Neural cell (in vitro differentiated cells): ENCODE results near the gene DOK1.

ENCODE experiments used
- EP300 ChIP-seq: fragments of 450-650 bp; conservative IDR thresholded peaks from 2 replicates; pipeline ENCODE4 v1.6.1; 2014; ENCODE audit warnings: antibody characterized with exemption, mild to moderate bottlenecking, moderate library complexity; ENCODE audit not compliant: poor library complexity, severe bottlenecking
- EZH2 ChIP-seq: fragments of 200-600, 300-800 bp; shearing (Covaris generic), sonication (generic); IDR thresholded peaks from 2 replicates; pipeline ENCODE4 v1.6.1; 2014; ENCODE audit warnings: antibody characterized with exemption, low read length, borderline replicate concordance, mild to moderate bottlenecking; ENCODE audit not compliant: insufficient read depth, poor library complexity, severe bottlenecking
- POLR2AphosphoS5 ChIP-seq: IDR thresholded peaks from 2 replicates; pipeline ENCODE4 v1.6.1; 2012
- TF ChIP-seq, protein P1 (sequence below): fragments of 450-650 bp; IDR thresholded peaks from 2 replicates; pipeline ENCODE4 v1.5.1; 2014; ENCODE audit warnings: antibody characterized with exemption, mild to moderate bottlenecking, moderate library complexity; ENCODE audit not compliant: poor library complexity, severe bottlenecking

DNA sequence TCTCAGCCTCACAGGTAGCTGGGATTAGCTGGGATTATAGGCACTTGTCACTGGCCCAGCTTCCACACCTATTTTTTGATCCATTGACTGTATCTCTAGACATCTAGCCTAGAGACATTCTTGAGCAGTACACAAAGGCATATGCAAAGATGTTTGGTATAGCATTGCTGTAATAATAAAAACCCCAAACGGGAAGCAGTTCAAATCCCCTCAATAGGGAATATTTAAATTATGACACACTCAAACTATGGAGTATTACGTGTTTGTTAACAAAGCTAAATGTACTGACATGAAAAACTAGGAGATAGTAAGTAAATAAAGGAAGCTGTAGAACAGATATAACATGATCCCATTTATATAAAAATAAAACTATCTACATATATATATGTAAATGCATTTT, 27.7 kb downstream of the DOK1 start:
- TF ChIP-seq, protein P1, sequence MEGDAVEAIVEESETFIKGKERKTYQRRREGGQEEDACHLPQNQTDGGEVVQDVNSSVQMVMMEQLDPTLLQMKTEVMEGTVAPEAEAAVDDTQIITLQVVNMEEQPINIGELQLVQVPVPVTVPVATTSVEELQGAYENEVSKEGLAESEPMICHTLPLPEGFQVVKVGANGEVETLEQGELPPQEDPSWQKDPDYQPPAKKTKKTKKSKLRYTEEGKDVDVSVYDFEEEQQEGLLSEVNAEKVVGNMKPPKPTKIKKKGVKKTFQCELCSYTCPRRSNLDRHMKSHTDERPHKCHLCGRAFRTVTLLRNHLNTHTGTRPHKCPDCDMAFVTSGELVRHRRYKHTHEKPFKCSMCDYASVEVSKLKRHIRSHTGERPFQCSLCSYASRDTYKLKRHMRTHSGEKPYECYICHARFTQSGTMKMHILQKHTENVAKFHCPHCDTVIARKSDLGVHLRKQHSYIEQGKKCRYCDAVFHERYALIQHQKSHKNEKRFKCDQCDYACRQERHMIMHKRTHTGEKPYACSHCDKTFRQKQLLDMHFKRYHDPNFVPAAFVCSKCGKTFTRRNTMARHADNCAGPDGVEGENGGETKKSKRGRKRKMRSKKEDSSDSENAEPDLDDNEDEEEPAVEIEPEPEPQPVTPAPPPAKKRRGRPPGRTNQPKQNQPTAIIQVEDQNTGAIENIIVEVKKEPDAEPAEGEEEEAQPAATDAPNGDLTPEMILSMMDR: no peak
- TF ChIP-seq POLR2AphosphoS5 (no peak), EZH2 (no peak), EP300 (no peak)
